Measurements from ENCODE around the gene ADGRB3. TPM values are rescaled to one million over a fixed set of nuclear protein-coding genes. Genes with fewer than 3 reads are reported as not detected.

The ADGRB3 gene
- total and polyA plus RNA-seq, 4 donors = 0.21 to 2.3 (median 0.48) TPM

GRCh38 chr6:69368613-69369012, 733.5 kb downstream of the ADGRB3 start:
- Histone ChIP-seq H3K4me3 (ENCODE audit: low read depth in 1 of 3, low read length in 3 of 3) (no peak overlapping the region), H3K36me3 (ENCODE audit: control insufficient read depth in 4 of 4, insufficient read depth in 3 of 4, low read depth in 1 of 4, low read length in 3 of 4) (no peaks in the 10 kb centered on the region), H3K9me3 (ENCODE audit: control insufficient read depth in 4 of 4, low read length in 3 of 4) (no peaks in the 10 kb centered on the region), H3K27me3 (ENCODE audit: control insufficient read depth in 4 of 4, insufficient read depth in 4 of 4, low read length in 3 of 4) (no peaks in the 10 kb centered on the region), H3K4me1 (ENCODE audit: control insufficient read depth in 4 of 4, insufficient read depth in 4 of 4, low read length in 3 of 4) (no peaks in the 10 kb centered on the region), H3K9ac (ENCODE audit: low read depth in 1 of 2, low read length in 2 of 2) (no peak overlapping the region), H3K27ac (ENCODE audit: low read depth in 1 of 2, low read length in 2 of 2) (no peak overlapping the region)
- TF ChIP-seq HNF4A (conservative IDR thresholded peaks at IDR 0.05) = no peak
- TF ChIP-seq NR2F2 (IDR thresholded peaks at IDR 0.05) = no peak
- TF ChIP-seq, protein P1, sequence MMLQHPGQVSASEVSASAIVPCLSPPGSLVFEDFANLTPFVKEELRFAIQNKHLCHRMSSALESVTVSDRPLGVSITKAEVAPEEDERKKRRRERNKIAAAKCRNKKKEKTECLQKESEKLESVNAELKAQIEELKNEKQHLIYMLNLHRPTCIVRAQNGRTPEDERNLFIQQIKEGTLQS (IDR thresholded peaks at IDR 0.05) = no peak
- TF ChIP-seq FOXA2 (IDR thresholded peaks at IDR 0.05) = no peak
- no peak for TF ChIP-seq ZBTB33 (IDR thresholded peaks at IDR 0.05)
- TF ChIP-seq, protein P2, sequence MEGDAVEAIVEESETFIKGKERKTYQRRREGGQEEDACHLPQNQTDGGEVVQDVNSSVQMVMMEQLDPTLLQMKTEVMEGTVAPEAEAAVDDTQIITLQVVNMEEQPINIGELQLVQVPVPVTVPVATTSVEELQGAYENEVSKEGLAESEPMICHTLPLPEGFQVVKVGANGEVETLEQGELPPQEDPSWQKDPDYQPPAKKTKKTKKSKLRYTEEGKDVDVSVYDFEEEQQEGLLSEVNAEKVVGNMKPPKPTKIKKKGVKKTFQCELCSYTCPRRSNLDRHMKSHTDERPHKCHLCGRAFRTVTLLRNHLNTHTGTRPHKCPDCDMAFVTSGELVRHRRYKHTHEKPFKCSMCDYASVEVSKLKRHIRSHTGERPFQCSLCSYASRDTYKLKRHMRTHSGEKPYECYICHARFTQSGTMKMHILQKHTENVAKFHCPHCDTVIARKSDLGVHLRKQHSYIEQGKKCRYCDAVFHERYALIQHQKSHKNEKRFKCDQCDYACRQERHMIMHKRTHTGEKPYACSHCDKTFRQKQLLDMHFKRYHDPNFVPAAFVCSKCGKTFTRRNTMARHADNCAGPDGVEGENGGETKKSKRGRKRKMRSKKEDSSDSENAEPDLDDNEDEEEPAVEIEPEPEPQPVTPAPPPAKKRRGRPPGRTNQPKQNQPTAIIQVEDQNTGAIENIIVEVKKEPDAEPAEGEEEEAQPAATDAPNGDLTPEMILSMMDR (IDR thresholded peaks at IDR 0.05; ENCODE audit: low read depth, low read length, missing input control) = no peak
- TF ChIP-seq REST (IDR thresholded peaks at IDR 0.05) = no peak
- no peak for TF ChIP-seq JUND (IDR thresholded peaks at IDR 0.05)
- TF ChIP-seq EGR1 (IDR thresholded peaks at IDR 0.05; ENCODE audit: low read depth in 2 of 2) = no peak
- TF ChIP-seq FOXA1 (IDR thresholded peaks at IDR 0.05) = no peak
- 63% methylated on average over 1 of the region's 1 CpG for WGBS
- no peak for DNase-seq (ENCODE audit: low spot score)

GRCh38 chr6:69370763-69371162, 735.7 kb downstream of the ADGRB3 start:
- H3K9me3 ChIP-seq (ENCODE audit: control insufficient read depth in 4 of 4, low read length in 3 of 4) = no peaks in the 10 kb centered on the region
- no peak overlapping the region for H3K27ac ChIP-seq (ENCODE audit: low read depth in 1 of 2, low read length in 2 of 2)
- H3K9ac ChIP-seq (ENCODE audit: low read depth in 1 of 2, low read length in 2 of 2) = no peak overlapping the region
- no peaks in the 10 kb centered on the region for H3K27me3 ChIP-seq (ENCODE audit: control insufficient read depth in 4 of 4, insufficient read depth in 4 of 4, low read length in 3 of 4)
- no peak overlapping the region for H3K4me3 ChIP-seq (ENCODE audit: low read depth in 1 of 3, low read length in 3 of 3)
- TF ChIP-seq TAF1 (conservative IDR thresholded peaks at IDR 0.05) (no peak), RAD21 (IDR thresholded peaks at IDR 0.05) (no peak), ZBTB33 (IDR thresholded peaks at IDR 0.05) (no peak), FOXA2 (IDR thresholded peaks at IDR 0.05) (no peak), HNF4G (IDR thresholded peaks at IDR 0.05) (no peak)
- TF ChIP-seq, protein P1 (IDR thresholded peaks at IDR 0.05) = no peak
- H3K4me1 ChIP-seq (ENCODE audit: control insufficient read depth in 4 of 4, insufficient read depth in 4 of 4, low read length in 3 of 4) = no peaks in the 10 kb centered on the region
- no peaks in the 10 kb centered on the region for H3K36me3 ChIP-seq (ENCODE audit: control insufficient read depth in 4 of 4, insufficient read depth in 3 of 4, low read depth in 1 of 4, low read length in 3 of 4)
- no peak for DNase-seq (ENCODE audit: low spot score)
- 59% methylated on average over 3 of the region's 3 CpGs for WGBS
